ENCODE measurements around the gene IREB2.
"Not testable (repeated sequence)": the region's sequence is repeated elsewhere in the genome, so short reads cannot be mapped to it uniquely, and the experiment has no call there.

Gene IREB2

DNA sequence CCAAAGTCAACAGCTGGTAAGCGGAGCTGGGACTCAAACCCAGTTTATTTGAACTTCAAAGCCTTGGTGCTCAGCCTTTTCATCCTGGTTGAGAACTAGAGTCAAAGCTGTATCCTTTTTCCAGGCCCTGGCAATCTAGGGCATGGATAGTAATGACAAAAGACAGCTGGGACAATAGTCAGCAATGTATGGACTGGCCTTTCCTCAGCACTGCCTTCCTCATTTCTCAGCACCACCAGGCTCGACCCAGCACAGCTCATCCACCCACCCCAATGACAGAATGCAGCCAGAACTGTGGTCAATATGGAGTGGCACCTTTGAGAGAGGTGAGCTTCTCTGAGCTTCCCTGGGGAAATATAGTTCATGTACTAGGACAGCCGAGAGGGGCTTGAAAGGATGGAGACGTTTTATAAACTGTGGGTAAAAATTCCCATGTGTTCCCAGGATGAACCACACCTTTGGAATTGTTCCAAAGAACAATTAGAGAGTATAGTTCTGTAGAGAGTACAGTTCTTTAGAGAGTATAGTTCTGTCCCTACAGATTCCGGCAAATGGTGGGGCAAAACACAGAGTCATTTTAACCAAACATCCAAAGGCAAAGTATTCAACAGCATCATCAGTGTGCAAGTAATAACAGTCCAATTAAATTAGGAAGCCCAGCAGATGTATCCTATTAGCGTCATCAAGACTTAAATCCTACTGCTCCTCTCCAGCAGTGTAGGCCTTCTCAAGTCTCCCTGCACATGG is 30.2 kb upstream of the IREB2 start:
- peak; percentile 41 to 61 for DNase-seq

GRCh38 chr15:78408355-78408640 is 29.7 kb upstream of the IREB2 start:
- DNase-seq = no peak

- no peak for DNase-seq
These were observed 29.1 kb upstream of the IREB2 start for GRCh38 chr15:78408961-78409360.

GRCh38 chr15:78411061-78411460 is 27.0 kb upstream of the IREB2 start:
- no peak for DNase-seq

DNA sequence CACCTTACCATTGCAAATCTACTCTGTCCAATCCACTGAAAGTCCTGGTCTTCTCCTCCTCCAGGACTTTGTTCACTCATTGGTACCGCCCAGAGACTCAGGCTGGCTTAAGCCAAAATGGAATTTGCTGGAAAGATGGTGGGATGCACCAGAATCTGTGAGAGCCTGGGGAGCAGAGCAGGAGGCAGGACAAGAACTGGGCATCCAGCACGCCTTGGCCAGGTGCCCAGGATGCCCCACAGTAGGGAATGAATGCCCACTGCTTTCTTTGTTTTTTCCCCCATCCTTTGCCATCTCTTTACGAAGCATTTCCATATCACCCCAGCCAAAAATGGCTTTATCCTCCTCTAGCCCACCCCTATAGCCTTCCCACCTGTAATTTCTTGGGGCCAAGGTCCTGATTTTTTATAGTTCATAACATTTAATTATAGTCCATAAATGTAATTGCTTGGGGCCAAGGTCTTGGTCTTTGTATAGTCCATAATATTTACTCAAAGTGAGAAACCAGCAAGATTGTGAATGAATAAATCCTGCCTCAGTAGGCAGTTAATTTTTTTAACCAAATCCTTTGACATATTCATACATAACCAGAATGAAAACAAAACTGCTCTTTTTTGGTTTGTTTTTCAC is 23.3 kb upstream of the IREB2 start:
- peak in 1 of 2 experiments; percentile 51 for DNase-seq

DNA sequence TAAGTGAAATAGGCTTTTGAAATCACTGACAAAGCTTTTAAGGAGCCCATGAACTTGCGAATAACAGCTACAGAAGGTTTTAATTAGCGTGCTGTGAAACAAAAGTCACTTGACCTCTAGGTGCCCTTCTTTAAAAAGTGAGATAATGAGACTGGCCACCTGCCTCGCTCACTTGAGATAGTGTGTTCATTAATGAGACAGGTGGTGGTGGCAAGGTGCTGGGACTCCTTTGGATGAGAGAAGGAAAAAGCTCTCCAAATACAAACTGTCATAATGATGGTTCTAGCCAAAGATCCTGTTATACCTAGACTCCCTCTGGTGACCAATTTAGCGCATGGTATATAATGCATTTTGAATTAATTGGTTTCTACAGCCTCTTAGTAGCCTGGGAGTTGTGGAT is 22.7 kb upstream of the IREB2 start:
- DNase-seq = peak; percentile 99 to 100

DNA sequence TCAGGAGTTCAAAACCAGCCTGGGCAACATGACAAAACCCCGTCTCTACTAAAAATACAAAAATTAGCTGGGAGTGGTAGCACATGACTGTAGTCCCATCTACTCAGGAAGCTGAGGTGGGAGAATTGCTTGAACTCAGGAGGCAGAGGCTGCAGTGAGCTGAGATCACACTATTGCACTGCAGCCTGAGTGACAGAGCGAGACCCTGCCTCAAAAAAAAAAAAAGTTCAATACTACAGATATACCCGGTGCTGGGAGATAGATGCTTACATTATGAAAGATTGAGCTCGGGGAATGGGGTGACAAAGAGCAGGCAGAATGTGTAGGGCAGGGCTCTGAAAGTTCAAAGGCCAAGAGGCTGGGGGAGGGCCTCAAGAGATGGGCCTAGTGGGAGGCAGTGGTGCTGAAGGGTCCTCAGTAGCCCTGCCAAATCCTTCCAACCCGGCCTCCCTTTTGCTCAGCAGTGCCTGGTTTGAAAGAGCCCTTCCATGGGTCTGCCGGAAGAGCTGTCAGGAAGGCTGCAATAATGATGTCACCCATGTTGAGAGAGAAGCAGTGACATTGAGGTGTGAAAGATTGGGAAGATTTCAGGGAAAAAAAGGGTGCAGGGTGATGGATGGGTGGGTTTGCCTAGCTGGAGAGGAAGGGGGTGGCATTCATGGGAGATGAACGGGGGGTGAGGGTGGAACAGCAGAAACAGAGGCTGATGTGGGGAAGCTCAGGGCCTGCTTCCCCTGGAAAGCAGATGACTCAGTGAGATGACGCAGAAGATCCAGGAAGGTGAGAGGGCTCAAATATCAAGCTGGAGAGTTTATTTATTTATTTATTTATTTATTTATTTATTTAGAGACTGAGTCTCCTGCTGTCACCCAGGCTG is 20.0 kb upstream of the IREB2 start:
- DNase-seq = no peak

GRCh38 chr15:78418686-78419085 is 19.3 kb upstream of the IREB2 start:
- no peak for DNase-seq

GRCh38 chr15:78419367-78419766 is 18.6 kb upstream of the IREB2 start:
- no peak for DNase-seq

DNA sequence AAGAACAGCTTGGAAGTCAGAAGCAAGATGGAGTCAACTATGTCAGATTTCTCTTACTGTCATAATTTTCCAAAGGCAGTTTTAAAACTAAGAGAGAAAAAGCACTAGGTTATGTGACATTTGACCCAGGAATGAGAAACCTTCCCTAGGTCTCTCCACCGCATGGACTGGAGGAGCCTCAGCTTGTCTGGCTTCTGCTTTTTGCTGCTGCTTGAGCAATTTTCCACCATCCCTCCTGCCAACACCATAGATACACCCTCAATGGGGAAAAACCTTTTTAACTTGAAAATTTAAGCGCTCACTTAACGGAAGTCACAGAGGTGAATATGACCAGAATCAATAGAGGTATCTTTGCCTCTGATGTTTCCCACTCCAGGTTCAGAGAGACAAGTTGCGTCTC is 17.8 kb upstream of the IREB2 start:
- no peak for DNase-seq

DNA sequence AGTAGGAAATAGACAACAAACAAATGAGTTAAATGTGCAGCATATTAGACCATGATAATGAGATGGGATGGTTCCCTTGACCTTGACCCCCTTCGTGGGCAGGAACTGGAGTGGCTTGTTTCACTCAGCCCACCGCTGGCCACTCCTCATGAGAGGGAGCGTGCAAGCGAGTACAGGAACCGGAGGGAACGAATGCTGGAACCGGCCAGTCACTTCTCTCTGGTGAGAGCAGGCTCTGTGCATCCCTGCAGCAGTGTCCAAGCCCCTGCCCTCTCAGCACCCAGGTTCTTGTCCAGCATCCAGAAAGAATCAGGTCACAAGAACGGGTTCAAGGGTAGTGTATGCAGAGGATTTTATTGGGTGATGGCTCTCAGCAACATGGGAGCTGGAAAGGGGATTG is 17.2 kb upstream of the IREB2 start:
- no peak for DNase-seq

- no peak for DNase-seq
These were observed 16.6 kb upstream of the IREB2 start for GRCh38 chr15:78421238-78421965.

DNA sequence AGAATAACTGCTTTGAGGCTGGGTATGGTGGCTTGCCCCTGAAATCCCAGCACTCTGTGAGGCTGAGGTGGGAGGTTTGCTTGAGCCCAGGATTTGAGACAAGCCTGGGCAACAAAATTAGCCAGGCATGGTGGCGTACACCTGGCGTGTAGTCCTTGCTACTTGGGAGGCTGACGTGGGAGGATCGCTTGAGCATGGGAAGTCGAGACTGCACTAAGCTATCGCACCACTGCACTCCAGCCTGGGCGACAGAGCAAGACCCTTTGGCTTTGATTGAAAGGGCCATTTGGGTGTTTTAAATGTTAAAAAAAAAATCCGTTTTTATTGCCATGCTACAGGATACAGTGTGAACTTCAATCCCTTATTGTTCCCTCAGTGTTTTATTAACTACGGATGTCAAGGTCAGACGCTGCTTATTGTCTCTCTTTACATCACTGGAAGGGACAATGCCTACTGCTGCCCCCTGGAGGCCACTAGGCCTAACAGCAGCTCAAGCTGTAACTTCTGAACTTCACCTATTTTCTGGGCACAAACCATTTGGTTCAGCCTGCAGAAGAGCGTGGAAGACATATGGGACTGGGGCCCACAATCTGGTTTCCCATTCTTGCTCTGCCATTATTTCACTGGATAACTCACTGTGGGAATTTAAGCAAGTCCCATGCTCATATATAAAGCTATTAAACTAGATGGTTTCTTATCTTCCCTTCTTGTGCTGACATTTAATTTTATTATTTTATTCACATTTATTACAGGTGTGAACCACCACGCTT is 15.3 kb upstream of the IREB2 start:
- DNase-seq = peak; percentile 79 to 90

- DNase-seq = no peak
These were observed 13.3 kb upstream of the IREB2 start for GRCh38 chr15:78424673-78425072.

- no peak for DNase-seq
These were observed 12.4 kb upstream of the IREB2 start for GRCh38 chr15:78425643-78426042.

DNA sequence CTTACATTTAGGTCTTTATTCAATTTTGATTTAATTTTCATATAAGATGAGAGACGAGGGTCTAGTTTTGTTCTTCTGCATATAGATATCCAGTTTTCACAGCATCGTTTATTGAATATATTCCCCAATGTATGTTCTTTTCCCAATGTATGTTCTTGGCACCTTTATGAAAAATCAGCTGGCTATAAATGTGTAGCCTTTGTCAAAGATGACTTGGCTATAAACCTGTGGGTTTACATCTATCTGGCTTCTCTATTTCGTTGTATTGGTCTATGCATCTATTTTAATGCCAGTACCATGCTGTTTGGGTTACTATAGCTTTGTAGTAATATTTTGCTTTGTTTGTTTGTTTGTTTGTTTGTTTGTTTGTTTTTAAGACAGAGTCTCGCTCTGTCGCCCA is 11.7 kb upstream of the IREB2 start:
- no peak for DNase-seq

- no peak for DNase-seq
These were observed 10.1 kb upstream of the IREB2 start for GRCh38 chr15:78427953-78428352.

GRCh38 chr15:78429477-78429876 is 8.5 kb upstream of the IREB2 start:
- no peak for DNase-seq

DNA sequence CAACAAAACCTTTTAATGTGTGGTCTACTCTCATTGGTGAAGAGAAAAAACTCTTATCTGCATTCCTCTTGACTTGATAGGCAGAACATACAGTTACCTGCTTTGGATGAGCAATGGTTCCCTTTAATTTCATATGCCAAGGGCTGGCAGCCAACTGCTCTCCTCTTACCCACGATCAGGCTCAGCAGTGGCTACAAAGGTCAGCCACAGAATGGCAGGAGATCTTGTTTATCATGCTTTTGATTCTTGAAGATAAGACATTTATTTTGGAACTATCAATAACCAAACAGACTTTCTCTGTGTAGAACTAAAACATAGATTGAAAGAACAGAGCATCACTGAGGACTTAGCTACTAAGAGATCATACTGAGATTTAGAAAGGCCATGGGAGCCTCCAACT is 6.1 kb upstream of the IREB2 start:
- no peak for DNase-seq

- no peak for DNase-seq
These were observed 5.4 kb upstream of the IREB2 start for GRCh38 chr15:78432664-78433063.

- DNase-seq = no peak
These were observed 3.9 kb upstream of the IREB2 start for GRCh38 chr15:78434134-78434533.

- DNase-seq = not testable (repeated sequence)
These were observed 3.3 kb upstream of the IREB2 start for GRCh38 chr15:78434711-78435110.
